Activated naive CD8-positive, alpha-beta T cell treated with anti-CD3 and anti-CD28 coated beads, Interleukin-2, amount 10 ng/mL, durations not matched to agents 7 days and 5 days (primary cell): ENCODE data around the gene ARFIP1. TPM values are rescaled to one million over a fixed set of nuclear protein-coding genes. Genes with fewer than 3 reads are reported as not detected.

Experiments
- ATAC-seq: fragments of 150-1000 bp; cut with Tn5 transposase; one replicate; pipeline ENCODE4 v1.10.0; 2021; ENCODE audit warnings: low read depth, moderate library complexity
- POLR2A ChIA-PET: fragments of 350-600 bp; sonication (Branson Sonifier 250); formaldehyde crosslinking; loops from one replicate; lab custom pipeline; 2021; ENCODE audit warnings: antibody characterized with exemption; lab: Charles Lee
- DNase-seq: peaks from one replicate; pipeline ENCODE4 v3.0.0; 2021
- H3K27ac Mint-ChIP-seq: one replicate; pipeline ENCODE4 v1.8.0; 2022; ENCODE audit warnings: mild to moderate bottlenecking, mixed read lengths
- H3K27me3 Mint-ChIP-seq: one replicate; pipeline ENCODE4 v1.8.0; 2022; ENCODE audit warnings: mild to moderate bottlenecking, moderate library complexity, mixed read lengths
- H3K36me3 Mint-ChIP-seq: one replicate; pipeline ENCODE4 v1.8.0; 2021; ENCODE audit warnings: mild to moderate bottlenecking, mixed read lengths
- H3K4me1 Mint-ChIP-seq: one replicate; pipeline ENCODE4 v1.8.0; 2021; ENCODE audit warnings: mixed read lengths
- H3K4me3 Mint-ChIP-seq: one replicate; pipeline ENCODE4 v1.8.0; 2022; ENCODE audit warnings: mild to moderate bottlenecking, moderate library complexity, mixed read lengths
- H3K9me3 Mint-ChIP-seq: one replicate; pipeline ENCODE4 v1.8.0; 2021; ENCODE audit warnings: mixed read lengths
- total RNA-seq, 2 experiments: library from RNA; stranded (reverse); gene quantifications; one replicate each; pipeline ENCODE4 v1.2.3, GENCODE V29; 2021

The ARFIP1 gene
- total RNA-seq, 2 experiments from 2014 or later = 18.4 to 19.4 TPM

DNA sequence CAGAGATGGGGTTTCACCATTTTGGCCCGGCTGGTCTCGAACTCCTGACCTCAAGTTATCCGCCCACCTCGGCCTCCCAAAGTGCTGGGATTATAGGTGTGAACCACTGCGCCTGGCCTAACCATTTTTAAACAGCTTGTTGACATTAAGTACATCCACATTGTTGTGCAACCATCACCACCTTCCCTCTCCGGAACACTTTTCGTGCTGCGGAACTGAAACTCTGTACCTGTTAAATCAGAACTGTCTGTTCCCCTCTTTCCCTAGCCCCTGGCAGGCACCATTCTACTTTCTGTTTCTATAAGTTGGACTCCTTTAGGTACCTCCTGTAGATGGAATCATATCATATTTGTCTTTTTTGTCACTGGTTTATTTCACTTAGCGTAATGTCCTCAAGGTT is 165.9 kb downstream of the ARFIP1 start:
- Mint-ChIP-seq H3K27me3 (peaks cover 33% of the 10 kb centered on the region), H3K36me3 (no peaks in the 10 kb centered on the region), H3K4me3 (no peak overlapping the region), H3K27ac (no peak overlapping the region), H3K9me3 (no peaks in the 10 kb centered on the region), H3K4me1 (peaks cover 2% of the 10 kb centered on the region)
- ATAC-seq (no peak), DNase-seq (no peak)
- POLR2A ChIA-PET = no interaction called here

DNA sequence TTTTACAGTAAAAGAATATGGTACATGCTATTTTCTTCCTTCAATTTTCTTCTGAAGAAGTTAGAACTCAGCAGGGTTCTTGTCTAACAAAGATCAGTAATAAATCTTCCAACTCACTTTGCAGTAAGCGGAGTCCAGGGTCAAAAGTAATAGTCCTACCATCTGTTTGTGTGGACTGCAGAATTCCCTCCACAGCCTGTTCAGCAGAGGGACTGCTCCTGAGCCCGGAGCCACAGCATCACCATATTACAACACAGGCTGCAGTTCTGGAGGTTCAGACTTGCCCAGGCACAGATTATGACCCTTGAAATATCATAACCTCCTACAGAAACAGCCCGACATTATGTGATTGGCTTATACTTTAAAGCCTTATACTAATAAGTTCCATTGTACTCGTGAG is 166.7 kb downstream of the ARFIP1 start:
- ATAC-seq (no peak), DNase-seq (no peak)
- Mint-ChIP-seq H3K27ac (no peak overlapping the region), H3K4me3 (no peak overlapping the region), H3K36me3 (no peaks in the 10 kb centered on the region), H3K27me3 (peaks cover 32% of the 10 kb centered on the region), H3K9me3 (no peaks in the 10 kb centered on the region), H3K4me1 (peaks cover 2% of the 10 kb centered on the region)
- POLR2A ChIA-PET = no interaction called here

DNA sequence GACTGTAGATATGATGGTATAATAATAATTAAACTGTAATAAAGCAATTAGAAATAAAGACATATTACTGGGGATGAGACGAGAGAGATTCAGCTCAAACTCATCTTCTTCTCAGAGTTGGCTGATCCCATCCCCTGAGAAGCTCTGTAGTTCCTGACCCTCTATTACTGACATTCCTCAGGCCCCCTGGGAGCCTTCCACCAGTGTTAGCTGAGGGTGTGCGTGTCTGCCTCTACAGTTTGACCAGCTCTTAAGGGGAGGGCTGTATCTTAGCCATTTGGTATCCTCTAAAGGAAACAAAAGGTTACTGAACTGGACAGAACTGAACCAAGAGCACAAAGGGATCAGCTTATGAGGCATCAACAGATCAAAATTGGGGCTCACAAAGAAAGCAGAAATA is 167.6 kb downstream of the ARFIP1 start:
- Mint-ChIP-seq H3K9me3 (no peaks in the 10 kb centered on the region), H3K27me3 (peaks cover 25% of the 10 kb centered on the region), H3K27ac (no peak overlapping the region), H3K4me3 (no peak overlapping the region), H3K36me3 (no peaks in the 10 kb centered on the region), H3K4me1 (peaks cover 2% of the 10 kb centered on the region)
- no peak for DNase-seq
- ATAC-seq = no peak
- POLR2A ChIA-PET = no interaction called here

DNA sequence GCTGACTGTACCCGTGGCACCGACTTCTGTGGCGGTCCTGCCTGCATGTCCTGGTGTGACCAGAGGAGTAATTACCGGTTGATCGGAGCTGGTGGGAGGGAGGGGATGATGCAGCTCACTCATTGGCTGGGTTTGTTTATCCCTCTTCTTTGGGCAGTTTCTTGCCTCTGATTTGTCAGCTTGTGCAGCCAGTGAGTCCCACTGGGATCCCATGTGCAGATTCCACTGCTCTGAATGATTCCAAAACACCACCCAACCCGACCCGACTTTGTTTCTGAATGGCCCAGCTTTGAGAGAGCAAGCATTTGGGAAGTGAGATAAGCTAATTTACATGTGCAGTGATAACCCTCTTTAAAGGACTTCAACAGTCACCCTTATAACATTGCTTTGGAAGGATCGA is 170.2 kb downstream of the ARFIP1 start:
- Mint-ChIP-seq H3K36me3 (no peaks in the 10 kb centered on the region), H3K27ac (no peak overlapping the region), H3K4me3 (no peak overlapping the region), H3K27me3 (peaks cover 20% of the 10 kb centered on the region), H3K4me1 (peaks cover 2% of the 10 kb centered on the region), H3K9me3 (no peaks in the 10 kb centered on the region)
- POLR2A ChIA-PET = no interaction called here
- no peak for DNase-seq
- ATAC-seq = no peak

DNA sequence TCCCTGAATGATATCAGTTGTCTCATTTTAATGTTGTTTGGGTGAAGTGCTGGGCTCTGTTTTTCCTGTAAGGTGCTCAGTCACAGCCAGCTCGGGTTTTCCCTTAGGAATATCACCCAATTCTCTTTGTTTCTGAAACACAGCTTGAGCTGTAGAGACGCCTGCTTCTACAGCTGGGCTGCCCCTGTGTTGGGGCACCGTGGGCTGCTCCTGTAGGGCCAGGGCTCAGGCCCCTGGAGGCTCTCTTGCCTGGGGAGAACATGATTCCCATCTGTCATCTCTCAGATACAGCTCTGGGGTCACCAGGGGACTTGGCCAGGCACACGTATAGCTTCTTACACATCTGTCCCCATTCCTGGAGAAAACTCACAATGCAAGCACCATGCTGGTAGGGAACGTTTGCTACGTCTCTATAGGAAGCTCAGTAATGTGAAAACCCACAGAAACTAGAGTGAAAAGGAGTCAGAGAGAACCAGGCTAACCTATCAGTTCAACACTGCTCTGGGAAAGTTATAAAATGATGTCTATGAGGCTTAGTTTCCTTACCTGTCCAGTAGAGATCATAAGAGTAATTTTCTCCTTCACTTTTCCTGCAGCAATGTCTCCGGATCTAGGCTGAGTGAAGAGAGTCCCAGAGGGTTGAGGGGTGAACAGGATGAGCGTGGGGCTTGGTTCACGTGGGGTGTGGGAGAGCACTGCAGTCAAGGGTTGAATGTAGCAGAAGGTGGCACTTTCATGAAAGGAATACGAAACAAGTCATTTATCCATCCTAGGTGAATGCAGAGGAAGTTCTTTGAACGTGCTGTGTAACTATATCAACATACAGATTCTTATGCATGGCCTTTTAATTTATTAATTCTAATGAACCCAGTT is 170.9 kb downstream of the ARFIP1 start:
- POLR2A ChIA-PET = no interaction called here
- no peaks in the 10 kb centered on the region for H3K36me3 Mint-ChIP-seq
- ATAC-seq = no peak

DNA sequence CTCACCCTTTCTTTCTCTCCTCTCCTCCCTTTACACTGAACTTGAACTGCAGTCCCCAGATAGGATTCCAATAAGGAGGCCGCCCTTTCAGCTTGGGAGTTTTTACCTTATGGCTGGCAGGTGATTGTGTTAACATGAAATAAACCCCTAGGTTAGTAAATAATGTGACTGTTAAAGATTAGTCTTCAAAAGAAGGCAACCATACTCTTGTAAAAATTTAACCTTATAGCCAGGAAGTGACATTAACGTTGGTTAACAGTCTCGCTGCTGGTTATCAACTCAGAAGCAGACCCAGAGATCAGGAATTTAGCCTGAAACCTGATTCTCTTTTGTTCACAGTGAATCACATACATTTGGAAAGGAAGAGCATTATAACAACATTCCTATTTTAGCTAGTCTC is 171.6 kb downstream of the ARFIP1 start:
- H3K9me3 Mint-ChIP-seq = no peaks in the 10 kb centered on the region

More for the DNA sequence above, 170.9 kb downstream of the ARFIP1 start:
- Mint-ChIP-seq H3K4me3 (no peak overlapping the region), H3K4me1 (peaks cover 2% of the 10 kb centered on the region), H3K27me3 (peaks cover 19% of the 10 kb centered on the region), H3K27ac (no peak overlapping the region), H3K9me3 (no peaks in the 10 kb centered on the region)
- DNase-seq = no peak

DNA sequence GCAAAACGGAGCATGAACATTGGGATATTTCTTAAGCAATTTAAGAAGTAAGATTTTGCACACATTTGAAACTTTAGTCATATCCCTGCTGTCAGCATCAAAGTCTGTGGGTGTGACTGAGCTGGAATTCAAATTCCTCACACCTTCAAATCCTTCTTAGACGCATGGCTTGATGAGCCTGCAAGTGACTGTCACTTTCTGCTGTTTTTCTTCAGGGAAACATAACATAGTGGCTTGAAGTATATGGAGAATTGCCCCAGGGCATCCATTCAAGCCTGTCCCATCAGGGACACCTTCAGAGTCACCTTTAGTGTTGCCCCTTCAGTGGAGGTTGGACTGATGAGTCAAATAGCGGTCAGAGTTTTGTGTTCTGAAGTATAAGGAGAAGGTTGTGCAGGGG is 173.8 kb downstream of the ARFIP1 start:
- DNase-seq = no peak
- H3K36me3 Mint-ChIP-seq = no peaks in the 10 kb centered on the region
- no peak overlapping the region for H3K27ac Mint-ChIP-seq
- POLR2A ChIA-PET = no interaction called here
- no peaks in the 10 kb centered on the region for H3K4me1 Mint-ChIP-seq
- H3K27me3 Mint-ChIP-seq = peaks cover 5% of the 10 kb centered on the region
- H3K9me3 Mint-ChIP-seq = no peaks in the 10 kb centered on the region
- ATAC-seq = no peak
- H3K4me3 Mint-ChIP-seq = no peak overlapping the region

More for the DNA sequence above, 171.6 kb downstream of the ARFIP1 start:
- Mint-ChIP-seq H3K27me3 (peaks cover 19% of the 10 kb centered on the region), H3K27ac (no peak overlapping the region), H3K4me1 (no peaks in the 10 kb centered on the region), H3K4me3 (no peak overlapping the region), H3K36me3 (no peaks in the 10 kb centered on the region)
- DNase-seq = no peak
- POLR2A ChIA-PET = no interaction called here
- ATAC-seq = no peak

DNA sequence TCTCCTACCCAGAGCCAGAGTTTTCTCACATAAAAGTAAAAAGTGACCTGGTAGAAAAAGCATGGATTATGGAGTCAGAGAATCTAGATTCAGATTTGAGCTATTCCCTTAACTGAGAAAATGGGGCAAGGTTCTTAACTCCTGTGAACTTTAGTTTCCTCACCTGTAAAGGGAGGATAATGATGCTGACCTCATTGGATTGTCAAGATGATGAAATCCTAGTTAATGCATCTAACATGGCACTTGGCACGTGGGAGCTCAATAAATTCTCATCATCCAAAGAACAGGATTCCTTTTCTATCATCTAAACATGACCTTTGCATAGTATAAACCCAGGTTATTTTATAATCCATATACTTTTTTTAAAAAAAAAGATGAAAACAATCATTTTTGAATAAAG is 175.0 kb downstream of the ARFIP1 start:
- Mint-ChIP-seq H3K27ac (no peak overlapping the region), H3K4me3 (no peak overlapping the region), H3K27me3 (peaks cover 6% of the 10 kb centered on the region), H3K4me1 (no peaks in the 10 kb centered on the region), H3K9me3 (no peaks in the 10 kb centered on the region), H3K36me3 (no peaks in the 10 kb centered on the region)
- no peak for ATAC-seq
- no peak for DNase-seq
- POLR2A ChIA-PET = no interaction called here

DNA sequence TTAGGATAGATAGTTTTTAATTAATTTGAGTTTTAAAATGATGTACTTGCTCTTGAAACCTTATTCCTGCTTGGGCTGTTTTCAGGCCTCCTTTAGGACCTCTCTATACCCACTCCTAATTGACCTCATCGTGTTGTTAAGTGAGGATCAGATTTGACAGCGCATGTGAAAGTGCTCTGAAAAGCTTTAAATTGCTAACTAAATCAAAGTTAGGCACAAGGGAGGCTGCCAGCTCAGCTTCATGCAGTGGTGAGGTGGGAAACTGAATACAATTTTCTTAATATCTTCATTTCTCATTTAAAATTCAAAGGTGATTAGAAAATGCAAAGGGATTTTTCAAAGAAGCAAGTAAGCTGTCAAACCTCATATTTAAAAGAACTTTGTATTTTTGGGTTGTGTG is 176.4 kb downstream of the ARFIP1 start:
- POLR2A ChIA-PET = no interaction called here
- ATAC-seq = no peak
- H3K36me3 Mint-ChIP-seq = no peaks in the 10 kb centered on the region
- no peak overlapping the region for H3K27ac Mint-ChIP-seq
- no peak for DNase-seq
- H3K9me3 Mint-ChIP-seq = no peaks in the 10 kb centered on the region
- H3K4me1 Mint-ChIP-seq = no peaks in the 10 kb centered on the region
- no peak overlapping the region for H3K4me3 Mint-ChIP-seq
- H3K27me3 Mint-ChIP-seq = peaks cover 9% of the 10 kb centered on the region

DNA sequence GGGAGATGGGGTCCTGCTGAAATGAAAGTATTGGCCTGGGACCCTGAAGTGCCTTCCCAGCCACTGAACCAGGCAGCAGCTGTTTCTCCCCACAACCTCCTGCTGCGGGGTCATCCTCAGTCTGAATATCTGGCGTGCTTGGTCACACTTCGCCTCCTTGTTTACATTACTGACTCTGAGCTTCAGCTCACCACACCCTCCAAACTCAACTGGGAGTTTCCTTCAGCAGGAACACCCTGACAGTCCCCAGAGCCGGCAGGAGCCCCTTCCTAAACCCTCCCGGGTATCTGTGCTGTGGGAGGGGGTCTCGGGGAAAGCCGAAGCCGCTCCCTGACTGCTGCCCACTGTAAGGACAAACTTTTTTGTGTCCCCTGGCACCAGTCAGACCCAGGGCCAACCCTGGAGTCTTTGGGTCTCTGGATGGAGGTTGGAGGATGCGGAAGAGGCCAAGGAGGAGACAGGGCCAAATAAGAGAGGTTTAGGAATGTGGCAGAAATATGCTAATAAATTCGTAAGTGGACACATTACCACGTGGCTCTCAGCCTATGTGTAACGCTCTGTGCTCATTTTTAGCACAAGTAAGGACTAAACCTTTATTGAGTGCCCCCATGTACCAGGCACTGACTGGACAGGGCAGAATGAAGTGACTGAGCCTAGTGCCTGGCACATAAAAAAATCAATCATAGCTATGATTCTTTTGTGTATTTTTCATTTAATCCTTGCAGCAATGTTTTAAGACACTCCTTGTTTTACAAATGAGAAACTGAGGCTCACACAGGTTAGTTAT is 177.1 kb downstream of the ARFIP1 start:
- POLR2A ChIA-PET = no interaction called here
- ATAC-seq = no peak

DNA sequence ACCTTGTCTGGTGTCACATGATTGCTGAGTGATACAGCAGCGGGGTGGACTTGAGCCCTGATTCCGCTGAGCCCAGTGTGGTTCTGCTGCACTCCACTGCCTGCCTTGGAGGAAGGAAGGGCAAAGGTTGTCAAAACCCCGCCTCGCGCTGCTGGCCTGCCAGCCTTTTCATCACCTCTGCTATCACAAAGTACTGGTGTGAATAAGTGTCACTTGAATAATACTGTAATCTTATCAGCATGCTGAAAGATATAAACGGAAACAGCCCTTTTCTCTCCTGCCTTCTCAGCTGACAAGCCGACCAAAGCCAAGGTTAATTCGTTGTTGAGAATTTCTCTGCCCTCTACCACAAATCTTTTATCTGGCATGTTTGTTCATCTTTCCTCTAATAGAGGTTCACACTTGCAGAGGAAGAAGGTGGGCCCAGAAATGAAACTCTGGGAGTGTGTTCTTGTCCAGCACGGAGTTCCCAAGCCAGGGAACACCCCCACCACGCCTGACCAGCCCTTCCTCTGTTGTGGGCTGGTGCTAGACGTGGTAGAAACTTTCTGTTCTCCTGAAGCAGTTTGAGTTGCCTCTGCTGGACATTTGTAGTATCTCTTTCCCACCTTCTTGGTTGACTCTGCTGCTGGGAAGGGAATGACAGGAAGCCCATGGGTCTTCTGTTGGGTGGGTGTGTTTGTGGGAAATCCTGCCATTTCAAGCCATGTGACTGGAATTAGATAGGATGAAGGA is 177.8 kb downstream of the ARFIP1 start:
- POLR2A ChIA-PET = no interaction called here
- no peak for ATAC-seq
- Mint-ChIP-seq H3K4me1 (no peaks in the 10 kb centered on the region), H3K27ac (no peak overlapping the region), H3K27me3 (peaks cover 9% of the 10 kb centered on the region), H3K9me3 (no peaks in the 10 kb centered on the region), H3K4me3 (no peak overlapping the region), H3K36me3 (no peaks in the 10 kb centered on the region)
- DNase-seq = no peak

More for the DNA sequence above, 177.1 kb downstream of the ARFIP1 start:
- H3K4me3 Mint-ChIP-seq = no peak overlapping the region
- no peaks in the 10 kb centered on the region for H3K4me1 Mint-ChIP-seq
- no peak overlapping the region for H3K27ac Mint-ChIP-seq
- no peaks in the 10 kb centered on the region for H3K36me3 Mint-ChIP-seq
- H3K9me3 Mint-ChIP-seq = no peaks in the 10 kb centered on the region
- DNase-seq = no peak
- peaks cover 9% of the 10 kb centered on the region for H3K27me3 Mint-ChIP-seq

DNA sequence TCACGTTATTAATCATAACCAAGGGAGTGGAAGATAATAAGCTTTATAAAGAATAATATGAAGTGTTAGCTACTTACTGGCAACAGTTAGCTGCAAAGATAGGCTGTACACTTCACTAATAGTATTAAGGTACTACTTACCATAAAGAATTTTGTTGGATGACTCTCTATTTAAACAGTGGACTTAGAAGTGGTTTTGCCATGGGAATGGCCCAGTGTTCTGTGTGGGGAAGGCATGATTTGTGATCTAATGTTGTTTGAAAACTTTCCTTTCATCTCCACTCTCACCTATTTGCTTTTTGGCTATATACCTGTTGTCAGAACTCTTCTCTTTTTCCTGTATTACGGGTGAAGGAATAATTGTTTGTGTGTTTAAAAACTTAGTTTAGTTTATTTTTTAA is 179.3 kb downstream of the ARFIP1 start:
- Mint-ChIP-seq H3K36me3 (no peaks in the 10 kb centered on the region), H3K4me3 (no peak overlapping the region), H3K9me3 (no peaks in the 10 kb centered on the region), H3K27me3 (peaks cover 9% of the 10 kb centered on the region), H3K27ac (no peak overlapping the region), H3K4me1 (no peaks in the 10 kb centered on the region)
- ATAC-seq (no peak), DNase-seq (no peak)
- POLR2A ChIA-PET = no interaction called here

DNA sequence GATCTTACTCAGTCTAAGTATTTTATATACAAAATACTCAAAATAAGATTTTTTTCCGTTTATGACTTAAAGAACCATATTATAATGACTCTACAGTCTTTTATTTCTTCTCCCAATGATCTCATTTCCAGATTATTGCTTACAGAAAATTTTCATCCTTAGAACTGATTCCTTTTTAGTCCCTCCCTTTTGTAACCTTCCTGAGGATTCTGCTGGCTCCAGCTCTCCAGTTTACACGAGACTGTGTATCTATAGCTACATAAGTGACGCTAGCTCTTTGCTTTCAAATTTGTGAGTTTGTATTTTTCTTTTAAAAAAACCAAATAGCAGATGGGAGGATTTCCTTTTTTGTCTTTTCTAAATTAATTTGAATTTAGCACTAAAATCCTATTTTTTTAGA is 180.3 kb downstream of the ARFIP1 start:
- H3K4me1 Mint-ChIP-seq = no peaks in the 10 kb centered on the region
- no peak overlapping the region for H3K27ac Mint-ChIP-seq
- no peaks in the 10 kb centered on the region for H3K9me3 Mint-ChIP-seq
- no peak overlapping the region for H3K4me3 Mint-ChIP-seq
- DNase-seq (no peak), ATAC-seq (no peak)
- no peaks in the 10 kb centered on the region for H3K36me3 Mint-ChIP-seq
- peaks cover 9% of the 10 kb centered on the region for H3K27me3 Mint-ChIP-seq
- POLR2A ChIA-PET = no interaction called here
